H1 (cell line): Measurements from ENCODE around the gene IKZF1. TPM values are rescaled to one million over a fixed set of nuclear protein-coding genes. Genes with fewer than 3 reads are reported as not detected.

ENCODE experiments used
- CTCF ChIA-PET: fragments of 300-600 bp; sonication (Branson Sonifier 250); formaldehyde crosslinking; loops from one replicate; lab custom pipeline; 2021; ENCODE audit not compliant: partially characterized antibody; lab: Charles Lee
- POLR2A ChIA-PET: fragments of 300-600 bp; sonication (Branson Sonifier 250); formaldehyde crosslinking; loops from one replicate; lab custom pipeline; 2021; ENCODE audit warnings: inconsistent platforms; ENCODE audit not compliant: partially characterized antibody; lab: Charles Lee
- DNase-seq, 2 experiments: peaks; one replicate each; pipeline versions ENCODE4 v3.0.0 to v3.0.0-alpha.2; 2010 to 2022; ENCODE audit warnings: low spot score in 2 of 2, low read depth in 1 of 2, mixed read lengths in 1 of 2
- FAIRE-seq: peaks from 2 replicates; lab custom pipeline; 2011; peaks lifted over from hg19 to GRCh38; lab: Jason Lieb, UNC
- H2AFZ ChIP-seq: 2 replicates; pipeline ENCODE4 v1.8.1; 2012; ENCODE audit warnings: low read length, inconsistent platforms
- H2AK5ac ChIP-seq: 2 replicates; pipeline ENCODE4 v1.6.1; 2013; ENCODE audit warnings: low read depth, low read length
- H2BK120ac ChIP-seq: replicated peaks from 2 replicates; pipeline ENCODE3; 2013; ENCODE audit warnings: low read depth, low read length, inconsistent platforms
- H2BK12ac ChIP-seq: 2 replicates; pipeline ENCODE4 v1.6.1; 2013; ENCODE audit warnings: low read depth, low read length
- H2BK15ac ChIP-seq: 2 replicates; pipeline ENCODE4 v1.6.1; 2013; ENCODE audit warnings: low read length
- H2BK20ac ChIP-seq: 2 replicates; pipeline ENCODE4 v1.6.1; 2013; ENCODE audit warnings: low read length
- H2BK5ac ChIP-seq: 2 replicates; pipeline ENCODE4 v1.6.1; 2013; ENCODE audit warnings: low read depth, low read length
- H3K14ac ChIP-seq: 2 replicates; pipeline ENCODE4 v1.6.1; 2013; ENCODE audit warnings: inconsistent platforms; ENCODE audit not compliant: insufficient read length
- H3K18ac ChIP-seq: 2 replicates; pipeline ENCODE4 v1.6.1; 2013; ENCODE audit warnings: low read length; ENCODE audit errors: extremely low read depth
- H3K23ac ChIP-seq: 2 replicates; pipeline ENCODE4 v1.6.1; 2013; ENCODE audit warnings: inconsistent platforms; ENCODE audit not compliant: insufficient read length
- H3K23me2 ChIP-seq: 2 replicates; pipeline ENCODE4 v1.6.1; 2013; ENCODE audit warnings: low read depth, low read length
- H3K27ac ChIP-seq: 2 replicates; pipeline ENCODE4 v1.6.1; 2011; ENCODE audit warnings: low read depth, low read length, inconsistent platforms
- H3K27me3 ChIP-seq, 4 experiments: replicated peaks in 1 of 4; 1 replicate in 1 of 4; 2 replicates in 3 of 4; pipeline versions ENCODE4 v1.6.1 to v1.8.1; 2011 to 2013; ENCODE audit warnings: low read length in 3 of 4, mild to moderate bottlenecking in 3 of 4, inconsistent platforms in 2 of 4, mixed read lengths in 2 of 4, moderate library complexity in 1 of 4; ENCODE audit not compliant: control insufficient read depth in 3 of 4, insufficient read depth in 3 of 4; ENCODE audit errors: extremely low read depth in 1 of 4
- H3K36me3 ChIP-seq, 4 experiments: 2 replicates each; pipeline versions ENCODE4 v1.6.1 to v1.8.1; 2011 to 2013; ENCODE audit warnings: mild to moderate bottlenecking in 4 of 4, low read length in 3 of 4, moderate library complexity in 2 of 4, control low read depth in 1 of 4, inconsistent platforms in 1 of 4; ENCODE audit not compliant: insufficient read depth in 4 of 4, control insufficient read depth in 2 of 4
- H3K4ac ChIP-seq: replicated peaks from 2 replicates; pipeline ENCODE3; 2013; ENCODE audit warnings: low read length, low read depth, mixed read lengths, inconsistent platforms; ENCODE audit not compliant: insufficient read length
- H3K4me1 ChIP-seq, 4 experiments: replicated peaks in 1 of 4; 1 replicate in 1 of 4; 2 replicates in 3 of 4; pipeline versions ENCODE4 v1.6.1 to v1.8.1; 2011 to 2013; ENCODE audit warnings: low read length in 3 of 4, inconsistent platforms in 2 of 4, mixed read lengths in 1 of 4; ENCODE audit not compliant: insufficient read depth in 4 of 4, control insufficient read depth in 3 of 4
- H3K4me2 ChIP-seq, 2 experiments: 2 replicates each; pipeline versions ENCODE4 v1.6.1 to v1.8.1; 2011 to 2013; ENCODE audit warnings: low read depth in 2 of 2, low read length in 2 of 2, control low read depth in 1 of 2, inconsistent platforms in 1 of 2, mild to moderate bottlenecking in 1 of 2; ENCODE audit not compliant: insufficient read depth in 1 of 2
- H3K4me3 ChIP-seq, 4 experiments: fragments of 200-600, 300-600 bp in 1 of 4; sonication (generic), shearing (Covaris generic), sonication (Bioruptor Twin) in 1 of 4; 2 replicates each; pipeline versions ENCODE4 v1.5.1 to v1.8.1; 2011 to 2016; ENCODE audit warnings: low read length in 4 of 4, low read depth in 3 of 4, control low read depth in 2 of 4, inconsistent platforms in 2 of 4, mild to moderate bottlenecking in 2 of 4, mixed read lengths in 1 of 4, moderate library complexity in 1 of 4; ENCODE audit not compliant: insufficient read depth in 2 of 4; ENCODE audit errors: extremely low read depth in 1 of 4
- H3K56ac ChIP-seq: replicated peaks from 2 replicates; pipeline ENCODE3; 2013; ENCODE audit warnings: low read depth, mild to moderate bottlenecking, mixed read lengths, low read length, inconsistent platforms; ENCODE audit not compliant: insufficient read length
- H3K79me1 ChIP-seq: 2 replicates; pipeline ENCODE4 v1.6.1; 2013; ENCODE audit warnings: low read depth, low read length, control low read depth
- H3K79me2 ChIP-seq, 2 experiments: 2 replicates each; pipeline versions ENCODE4 v1.6.1 to v1.8.1; 2012 to 2013; ENCODE audit warnings: low read length in 2 of 2, mild to moderate bottlenecking in 2 of 2, inconsistent platforms in 1 of 2; ENCODE audit not compliant: insufficient read depth in 2 of 2, control insufficient read depth in 1 of 2
- H3K9ac ChIP-seq, 4 experiments: replicated peaks in 1 of 4; 1 replicate in 1 of 4; 2 replicates in 3 of 4; pipeline versions ENCODE4 v1.6.1 to v1.8.1; 2011 to 2013; ENCODE audit warnings: low read depth in 3 of 4, low read length in 3 of 4, control low read depth in 2 of 4, mild to moderate bottlenecking in 2 of 4, moderate library complexity in 2 of 4, inconsistent platforms in 1 of 4; ENCODE audit errors: extremely low read depth in 1 of 4
- H3K9me3 ChIP-seq, 2 experiments: 2 replicates each; pipeline versions ENCODE4 v1.6.1 to v1.8.1; 2012 to 2013; ENCODE audit warnings: mild to moderate bottlenecking in 2 of 2, moderate library complexity in 2 of 2, control low read depth in 1 of 2, inconsistent platforms in 1 of 2, low read depth in 1 of 2, low read length in 1 of 2, mixed read lengths in 1 of 2; ENCODE audit not compliant: insufficient read depth in 2 of 2
- H4K20me1 ChIP-seq, 2 experiments: replicated peaks in 1 of 2; 2 replicates each; pipeline versions ENCODE3 to v1.8.1; 2011 to 2013; ENCODE audit warnings: inconsistent platforms in 2 of 2, low read length in 2 of 2, mild to moderate bottlenecking in 1 of 2; ENCODE audit not compliant: insufficient read depth in 2 of 2, control insufficient read depth in 1 of 2
- H4K5ac ChIP-seq: 2 replicates; pipeline ENCODE4 v1.6.1; 2013; ENCODE audit warnings: low read length, low read depth, mixed read lengths, inconsistent platforms; ENCODE audit not compliant: insufficient read length
- H4K8ac ChIP-seq: 2 replicates; pipeline ENCODE4 v1.8.0; 2013; ENCODE audit warnings: mild to moderate bottlenecking, moderate library complexity, low read length, inconsistent platforms; ENCODE audit not compliant: insufficient read depth; ENCODE audit errors: extremely low read depth
- H4K91ac ChIP-seq: replicated peaks from 2 replicates; pipeline ENCODE3; 2013; ENCODE audit warnings: low read length, mixed read lengths, inconsistent platforms; ENCODE audit not compliant: insufficient read length
- BRCA1 ChIP-seq: IDR thresholded peaks from 2 replicates; pipeline ENCODE4 v1.6.1; 2012; ENCODE audit warnings: low read depth, low read length, improper control_type of control experiment
- CREB1 ChIP-seq: IDR thresholded peaks from 2 replicates; pipeline ENCODE4 v1.6.1; 2012; ENCODE audit warnings: inconsistent platforms
- CTBP2 ChIP-seq: IDR thresholded peaks from 2 replicates; pipeline ENCODE4 v1.7.0; 2011; ENCODE audit warnings: borderline replicate concordance, mild to moderate bottlenecking, moderate library complexity, mixed read lengths, low read length; ENCODE audit not compliant: insufficient read depth, insufficient read length
- EGR1 ChIP-seq: IDR thresholded peaks from 2 replicates; pipeline ENCODE4 v1.6.1; 2011; ENCODE audit warnings: low read depth, low read length, borderline replicate concordance
- GTF2F1 ChIP-seq: IDR thresholded peaks from 2 replicates; pipeline ENCODE4 v1.6.1; 2012; ENCODE audit warnings: low read depth, low read length, improper control_type of control experiment, borderline replicate concordance
- KDM1A ChIP-seq: fragments of 200-600, 300-600 bp; sonication (generic); IDR thresholded peaks from 2 replicates; pipeline ENCODE4 v1.7.1; 2016; ENCODE audit warnings: mild to moderate bottlenecking, low read length, borderline replicate concordance
- NANOG ChIP-seq: IDR thresholded peaks from 2 replicates; pipeline ENCODE4 v1.6.1; 2011; ENCODE audit warnings: low read length, low read depth, mild to moderate bottlenecking, inconsistent platforms; ENCODE audit not compliant: insufficient read depth, poor library complexity, severe bottlenecking
- POLR2A ChIP-seq, 2 experiments: IDR thresholded peaks; 1 replicate in 1 of 2; 2 replicates in 1 of 2; pipeline ENCODE4 v1.6.1; 2011; ENCODE audit warnings: low read depth in 2 of 2, low read length in 2 of 2, mild to moderate bottlenecking in 2 of 2; ENCODE audit errors: control extremely low read depth in 1 of 2
- SIRT6 ChIP-seq: IDR thresholded peaks from one replicate; pipeline ENCODE4 v1.7.1; 2012; ENCODE audit warnings: low read length, inconsistent platforms
- TBP ChIP-seq: IDR thresholded peaks from 2 replicates; pipeline ENCODE4 v1.6.1; 2011; ENCODE audit warnings: low read depth, low read length, improper control_type of control experiment
- TCF12 ChIP-seq: IDR thresholded peaks from 2 replicates; pipeline ENCODE4 v1.6.1; 2011; ENCODE audit warnings: low read depth, mild to moderate bottlenecking, low read length
- TEAD4 ChIP-seq: IDR thresholded peaks from 2 replicates; pipeline ENCODE4 v1.6.1; 2012; ENCODE audit warnings: low read depth, low read length, inconsistent platforms, mixed read lengths
- YY1 ChIP-seq: IDR thresholded peaks from 2 replicates; pipeline ENCODE4 v1.6.1; 2011; ENCODE audit warnings: low read depth, mild to moderate bottlenecking, low read length
- WGBS, 2 experiments: shearing (Covaris generic) in 1 of 2; methylation state at CpG; one replicate each; pipeline versions ENCODE4 v1.1.6 to v1.1.7; 2013 to 2015; ENCODE audit warnings: low lambda C conversion rate in 2 of 2, mixed read lengths in 2 of 2, inconsistent platforms in 1 of 2, low coverage in 1 of 2, missing lambda C conversion rate in 1 of 2; ENCODE audit not compliant: insufficient replicate concordance in 2 of 2, insufficient coverage in 1 of 2, insufficient read length in 1 of 2; ENCODE audit errors: extremely low coverage in 1 of 2, missing lambda C conversion rate in 1 of 2; 5-methylcytosine and 5-hydroxymethylcytosine counted together
- polyA plus RNA-seq, 7 experiments: library from polyadenylated mRNA; depleted of rRNA in 3 of 7; stranded (reverse) in 5 of 7; unstranded in 2 of 7; fragments of >200 nt in 5 of 7; fragments of 200-250 nt in 2 of 7; gene quantifications; 1 replicate in 5 of 7; 2 replicates in 1 of 7; 4 replicates in 1 of 7; pipeline versions ENCODE4 v1.2.1 to v1.2.3, GENCODE V29; 2011 to 2013; ENCODE audit warnings: missing spikeins in 2 of 7, mixed read lengths in 2 of 7
- total RNA-seq: library from RNA; stranded (reverse); fragmentation: NEBNext Ultra II Directional; extraction: Animal tissue kit (Norgen Biotek cat#: 25700); gene quantifications from 2 replicates; pipeline ENCODE4 v1.2.1, GENCODE V29; 2021
- TF ChIP-seq, protein P1 (sequence below): IDR thresholded peaks from 2 replicates; pipeline ENCODE4 v1.6.1; 2012; ENCODE audit warnings: low read length, inconsistent platforms

The IKZF1 gene
- total and polyA plus RNA-seq, 2 of the 8 experiments (the other 6 are each of a cell fraction or from before 2014, with no cell fraction given) = 0.74 to 1.5 TPM

DNA sequence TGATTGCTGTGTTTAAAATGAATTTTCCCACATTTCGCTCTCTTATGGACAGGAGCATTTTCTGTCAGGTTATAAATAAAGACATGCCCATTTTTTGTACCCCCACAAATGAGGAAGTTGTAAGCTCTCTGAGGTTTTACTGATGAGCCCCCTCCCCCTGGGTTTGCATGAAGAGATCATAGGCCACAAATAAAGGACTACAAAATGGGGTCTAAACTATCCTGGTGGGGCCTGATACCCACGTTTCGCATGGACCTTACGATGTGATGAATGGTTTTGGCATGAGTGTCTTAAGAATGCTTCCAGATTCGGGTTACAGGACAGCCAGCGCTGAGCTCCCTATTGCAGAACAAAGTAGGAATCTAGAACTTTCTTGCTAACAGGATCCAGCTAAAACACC is 5.8 kb downstream of the IKZF1 start:
- Histone ChIP-seq H3K4me3 (no peak overlapping the region), H3K27me3 (peaks cover 4 to 7% (median 5%) of the 10 kb centered on the region in 4 experiments), H4K8ac (no peak overlapping the region), H4K91ac (no peak overlapping the region), H3K27ac (no peak overlapping the region), H3K4me1 (peaks cover 5 to 17% (median 12%) of the 10 kb centered on the region in 4 experiments), H4K5ac (no peak overlapping the region), H3K56ac (no peak overlapping the region), H2BK15ac (no peak overlapping the region), H2BK12ac (no peak overlapping the region), H3K14ac (no peak overlapping the region), H3K79me1 (no peaks in the 10 kb centered on the region), H2AFZ (no peak overlapping the region), H3K23me2 (no peaks in the 10 kb centered on the region), H2AK5ac (no peak overlapping the region), H3K9me3 (no peaks in the 10 kb centered on the region), H3K36me3 (no peaks in the 10 kb centered on the region), H3K4ac (no peak overlapping the region), H4K20me1 (no peaks in the 10 kb centered on the region), H2BK20ac (no peak overlapping the region), H2BK5ac (no peak overlapping the region), H3K79me2 (no peaks in the 10 kb centered on the region), H3K23ac (no peak overlapping the region), H2BK120ac (no peak overlapping the region), H3K9ac (no peak overlapping the region), H3K4me2 (no peak overlapping the region), H3K18ac (no peak overlapping the region)
- FAIRE-seq (no peak), DNase-seq (no peak)
- ChIA-PET POLR2A (no interaction called here), CTCF (interaction anchor here (0.9 to 2.1 kb wide), 4 partner anchors 10 to 105 kb away, joined by 3 to 7 read pairs (median 4); no protein-coding TSS in a partner anchor)
- 78% methylated on average over 6 of the region's 6 CpGs; no CpG with 5 or more reads in 1 of the 2 experiments for WGBS, 2 experiments
- no peak for TF ChIP-seq KDM1A
- no peak for TF ChIP-seq SIRT6
- TF ChIP-seq BRCA1 = no peak
- no peak for TF ChIP-seq CREB1
- TF ChIP-seq NANOG = no peak
- TF ChIP-seq, protein P1, sequence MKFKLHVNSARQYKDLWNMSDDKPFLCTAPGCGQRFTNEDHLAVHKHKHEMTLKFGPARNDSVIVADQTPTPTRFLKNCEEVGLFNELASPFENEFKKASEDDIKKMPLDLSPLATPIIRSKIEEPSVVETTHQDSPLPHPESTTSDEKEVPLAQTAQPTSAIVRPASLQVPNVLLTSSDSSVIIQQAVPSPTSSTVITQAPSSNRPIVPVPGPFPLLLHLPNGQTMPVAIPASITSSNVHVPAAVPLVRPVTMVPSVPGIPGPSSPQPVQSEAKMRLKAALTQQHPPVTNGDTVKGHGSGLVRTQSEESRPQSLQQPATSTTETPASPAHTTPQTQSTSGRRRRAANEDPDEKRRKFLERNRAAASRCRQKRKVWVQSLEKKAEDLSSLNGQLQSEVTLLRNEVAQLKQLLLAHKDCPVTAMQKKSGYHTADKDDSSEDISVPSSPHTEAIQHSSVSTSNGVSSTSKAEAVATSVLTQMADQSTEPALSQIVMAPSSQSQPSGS = no peak
- no peak for TF ChIP-seq GTF2F1
- TF ChIP-seq TCF12 = no peak
- TF ChIP-seq TEAD4 = no peak
- no peak for TF ChIP-seq CTBP2
- no peak for TF ChIP-seq POLR2A (IDR thresholded peaks at IDR 0.05; ENCODE audit: control extremely low read depth in 1 of 2, low read depth in 2 of 2, low read length in 2 of 2)
- no peak for TF ChIP-seq TBP
- no peak for TF ChIP-seq YY1
- no peak for TF ChIP-seq EGR1
